ENCODE data around the gene RGMB.
"Not testable (repeated sequence)": the region's sequence is repeated elsewhere in the genome, so short reads cannot be mapped to it uniquely, and the experiment has no call there.

The RGMB gene

GRCh38 chr5:98773464-98774191 lies at the start of gene RGMB:
RGMB (plus strand) TSS chr5:98773663; CDS start chr5:98774071, 408 bp downstream.
- DNase-seq, result peak; percentile 100

- no peak for DNase-seq
These were observed 47.2 kb upstream of the RGMB start for GRCh38 chr5:98726258-98726657.

GRCh38 chr5:98727686-98728085 lies 45.8 kb upstream of the RGMB start:
- DNase-seq, result no peak

- no peak for DNase-seq
These were observed 38.8 kb upstream of the RGMB start for GRCh38 chr5:98734646-98735045.

- DNase-seq, result no peak
These were observed 37.5 kb upstream of the RGMB start for GRCh38 chr5:98735806-98736507.

GRCh38 chr5:98736753-98737152 lies 36.7 kb upstream of the RGMB start:
- no peak for DNase-seq

GRCh38 chr5:98737441-98737840 lies 36.0 kb upstream of the RGMB start:
- not testable (repeated sequence) for DNase-seq

GRCh38 chr5:98738481-98739149 lies 34.8 kb upstream of the RGMB start:
- DNase-seq, result not testable (repeated sequence)

GRCh38 chr5:98741926-98742325 lies 31.5 kb upstream of the RGMB start:
- no peak for DNase-seq

- DNase-seq, result no peak
These were observed 30.9 kb upstream of the RGMB start for GRCh38 chr5:98742396-98743073.

GRCh38 chr5:98748259-98748658 lies 25.2 kb upstream of the RGMB start:
- not testable (repeated sequence) for DNase-seq

GRCh38 chr5:98749046-98749445 lies 24.4 kb upstream of the RGMB start:
- no peak for DNase-seq

- DNase-seq, result no peak
These were observed 22.8 kb upstream of the RGMB start for GRCh38 chr5:98750693-98751092.

- DNase-seq, result not testable (repeated sequence)
These were observed 21.1 kb upstream of the RGMB start for GRCh38 chr5:98752331-98752730.

- not testable (repeated sequence) for DNase-seq
These were observed 20.7 kb upstream of the RGMB start for GRCh38 chr5:98752801-98753200.

- no peak for DNase-seq
These were observed 20.0 kb upstream of the RGMB start for GRCh38 chr5:98753507-98753906.

- DNase-seq, result no peak
These were observed 18.1 kb upstream of the RGMB start for GRCh38 chr5:98755406-98755805.

- DNase-seq, result no peak
These were observed 15.5 kb upstream of the RGMB start for GRCh38 chr5:98757978-98758377.

- DNase-seq, result peak; percentile 82
These were observed 10.3 kb upstream of the RGMB start for GRCh38 chr5:98763001-98763630.

- no peak for DNase-seq
These were observed 7.6 kb upstream of the RGMB start for GRCh38 chr5:98765815-98766214.

- DNase-seq, result no peak
These were observed 5.9 kb upstream of the RGMB start for GRCh38 chr5:98767581-98767980.

- peak; percentile 75 for DNase-seq
These were observed 5.1 kb upstream of the RGMB start for GRCh38 chr5:98768160-98768959.
